Suprapubic skin (tissue), 2 donors: ENCODE data around the gene CCDC190.

Source experiments
- EP300 ChIP-seq: sonication (generic); formaldehyde crosslinking; IDR thresholded peaks from one replicate; pipeline ENCODE4 v1.6.1; 2017; ENCODE audit warnings: antibody characterized with exemption
- POLR2A ChIP-seq, 2 donors: fragments of 450-650 bp; IDR thresholded peaks; one replicate each; pipeline ENCODE4 v1.6.1; 2017; ENCODE audit warnings: antibody characterized with exemption in 2 of 2, mild to moderate bottlenecking in 2 of 2, moderate library complexity in 2 of 2

DNA sequence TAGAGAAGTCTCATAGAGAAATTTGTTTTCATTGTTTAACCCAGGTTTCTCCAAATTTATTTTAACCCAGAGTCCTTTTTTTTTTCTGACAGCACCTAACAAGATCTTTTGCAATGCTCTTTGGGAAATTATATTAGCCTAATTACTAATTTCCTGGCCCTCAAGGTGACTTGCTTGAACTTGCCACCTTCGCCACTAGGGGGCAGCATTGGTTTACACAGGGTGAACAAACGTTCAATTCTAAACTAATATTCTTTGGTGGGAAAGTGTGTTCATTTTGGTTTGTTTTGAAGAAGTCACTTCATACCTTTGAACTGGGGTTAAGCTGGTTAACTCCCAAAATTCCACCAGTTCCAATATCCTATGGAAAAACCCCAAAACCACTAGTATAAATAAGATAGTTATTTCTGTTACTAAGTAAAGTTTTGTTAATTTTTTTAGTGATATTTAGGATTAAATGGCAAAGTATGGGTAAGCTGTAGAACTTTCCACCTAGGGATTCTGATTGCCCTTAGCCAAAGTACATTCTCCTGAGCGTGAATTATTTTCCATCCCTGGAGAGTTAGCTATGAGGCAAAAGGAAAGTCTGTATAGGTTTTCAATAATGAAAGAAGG lies 13.0 kb downstream of the CCDC190 start:
- TF ChIP-seq EP300 (no peak), POLR2A (IDR thresholded peaks at IDR 0.05) (no peak)
